ENCODE results near the gene KIAA1328. TPM values are rescaled to one million over a fixed set of nuclear protein-coding genes. Genes with fewer than 3 reads are reported as not detected.

KIAA1328 gene
- total and polyA plus RNA-seq, 9 of the 15 experiments (the other 6 are each of a cell fraction or from before 2014, with no cell fraction given): 4.0 to 8.6 (median 7.4) TPM

DNA sequence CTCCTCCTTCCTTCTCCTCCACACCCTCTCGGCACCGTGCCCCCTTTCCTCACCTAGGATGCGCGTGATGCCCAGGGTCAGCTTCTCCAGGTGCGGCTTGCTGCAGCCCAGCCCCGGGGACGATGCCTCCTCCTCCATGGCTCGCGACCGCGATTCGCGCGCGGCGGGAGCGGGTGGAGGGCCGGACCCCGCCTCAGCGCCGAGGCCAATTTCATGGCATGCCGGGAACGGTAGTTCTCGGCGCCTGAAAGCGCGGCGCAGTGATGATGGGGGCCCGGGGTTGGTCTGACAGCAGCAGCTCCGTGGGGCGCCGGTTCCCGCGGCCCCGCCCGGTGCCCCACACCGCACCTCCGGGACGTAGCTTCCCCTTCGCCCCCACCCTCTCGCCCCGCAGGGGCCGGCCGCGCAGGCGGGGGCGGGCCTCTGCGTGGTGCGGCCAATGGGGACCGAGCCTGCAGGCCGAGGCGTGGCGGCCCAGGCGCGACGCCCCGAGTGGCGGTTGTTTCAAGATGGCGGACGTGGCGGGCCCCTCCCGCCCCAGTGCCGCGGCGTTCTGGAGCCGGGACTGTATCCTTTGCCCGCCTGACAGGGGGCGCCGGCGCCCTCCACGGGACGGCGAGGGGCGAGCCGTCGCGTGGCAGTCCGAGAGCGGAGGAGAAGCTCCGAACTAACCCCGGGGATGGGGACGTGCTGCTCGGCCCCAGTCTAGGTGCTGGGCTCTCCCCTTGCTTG, at the start of gene KIAA1328, which contains the start of gene TPGS2 (continued):
- TF ChIP-seq, protein P1, sequence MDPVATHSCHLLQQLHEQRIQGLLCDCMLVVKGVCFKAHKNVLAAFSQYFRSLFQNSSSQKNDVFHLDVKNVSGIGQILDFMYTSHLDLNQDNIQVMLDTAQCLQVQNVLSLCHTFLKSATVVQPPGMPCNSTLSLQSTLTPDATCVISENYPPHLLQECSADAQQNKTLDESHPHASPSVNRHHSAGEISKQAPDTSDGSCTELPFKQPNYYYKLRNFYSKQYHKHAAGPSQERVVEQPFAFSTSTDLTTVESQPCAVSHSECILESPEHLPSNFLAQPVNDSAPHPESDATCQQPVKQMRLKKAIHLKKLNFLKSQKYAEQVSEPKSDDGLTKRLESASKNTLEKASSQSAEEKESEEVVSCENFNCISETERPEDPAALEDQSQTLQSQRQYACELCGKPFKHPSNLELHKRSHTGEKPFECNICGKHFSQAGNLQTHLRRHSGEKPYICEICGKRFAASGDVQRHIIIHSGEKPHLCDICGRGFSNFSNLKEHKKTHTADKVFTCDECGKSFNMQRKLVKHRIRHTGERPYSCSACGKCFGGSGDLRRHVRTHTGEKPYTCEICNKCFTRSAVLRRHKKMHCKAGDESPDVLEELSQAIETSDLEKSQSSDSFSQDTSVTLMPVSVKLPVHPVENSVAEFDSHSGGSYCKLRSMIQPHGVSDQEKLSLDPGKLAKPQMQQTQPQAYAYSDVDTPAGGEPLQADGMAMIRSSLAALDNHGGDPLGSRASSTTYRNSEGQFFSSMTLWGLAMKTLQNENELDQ (CRISPR knock-in tag; IDR thresholded peaks at IDR 0.05; ENCODE audit: borderline replicate concordance): no peak
- TF ChIP-seq ZBTB2 (IDR thresholded peaks at IDR 0.05): no peak
- TF ChIP-seq HDAC3 (IDR thresholded peaks at IDR 0.05; ENCODE audit: borderline replicate concordance, partially characterized antibody): no peak
- TF ChIP-seq, protein P2, sequence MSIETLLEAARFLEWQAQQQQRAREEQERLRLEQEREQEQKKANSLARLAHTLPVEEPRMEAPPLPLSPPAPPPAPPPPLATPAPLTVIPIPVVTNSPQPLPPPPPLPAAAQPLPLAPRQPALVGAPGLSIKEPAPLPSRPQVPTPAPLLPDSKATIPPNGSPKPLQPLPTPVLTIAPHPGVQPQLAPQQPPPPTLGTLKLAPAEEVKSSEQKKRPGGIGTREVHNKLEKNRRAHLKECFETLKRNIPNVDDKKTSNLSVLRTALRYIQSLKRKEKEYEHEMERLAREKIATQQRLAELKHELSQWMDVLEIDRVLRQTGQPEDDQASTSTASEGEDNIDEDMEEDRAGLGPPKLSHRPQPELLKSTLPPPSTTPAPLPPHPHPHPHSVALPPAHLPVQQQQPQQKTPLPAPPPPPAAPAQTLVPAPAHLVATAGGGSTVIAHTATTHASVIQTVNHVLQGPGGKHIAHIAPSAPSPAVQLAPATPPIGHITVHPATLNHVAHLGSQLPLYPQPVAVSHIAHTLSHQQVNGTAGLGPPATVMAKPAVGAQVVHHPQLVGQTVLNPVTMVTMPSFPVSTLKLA (conservative IDR thresholded peaks at IDR 0.05): peak; percentile 76 to 88
- TF ChIP-seq GABPB1 (CRISPR knock-in tag; IDR thresholded peaks at IDR 0.05): peak; percentile 31; the same call in 1 of the 2 replicates
- TF ChIP-seq, protein P3, sequence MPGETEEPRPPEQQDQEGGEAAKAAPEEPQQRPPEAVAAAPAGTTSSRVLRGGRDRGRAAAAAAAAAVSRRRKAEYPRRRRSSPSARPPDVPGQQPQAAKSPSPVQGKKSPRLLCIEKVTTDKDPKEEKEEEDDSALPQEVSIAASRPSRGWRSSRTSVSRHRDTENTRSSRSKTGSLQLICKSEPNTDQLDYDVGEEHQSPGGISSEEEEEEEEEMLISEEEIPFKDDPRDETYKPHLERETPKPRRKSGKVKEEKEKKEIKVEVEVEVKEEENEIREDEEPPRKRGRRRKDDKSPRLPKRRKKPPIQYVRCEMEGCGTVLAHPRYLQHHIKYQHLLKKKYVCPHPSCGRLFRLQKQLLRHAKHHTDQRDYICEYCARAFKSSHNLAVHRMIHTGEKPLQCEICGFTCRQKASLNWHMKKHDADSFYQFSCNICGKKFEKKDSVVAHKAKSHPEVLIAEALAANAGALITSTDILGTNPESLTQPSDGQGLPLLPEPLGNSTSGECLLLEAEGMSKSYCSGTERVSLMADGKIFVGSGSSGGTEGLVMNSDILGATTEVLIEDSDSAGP (CRISPR knock-in tag; IDR thresholded peaks at IDR 0.05): no peak
- TF ChIP-seq, protein P4, sequence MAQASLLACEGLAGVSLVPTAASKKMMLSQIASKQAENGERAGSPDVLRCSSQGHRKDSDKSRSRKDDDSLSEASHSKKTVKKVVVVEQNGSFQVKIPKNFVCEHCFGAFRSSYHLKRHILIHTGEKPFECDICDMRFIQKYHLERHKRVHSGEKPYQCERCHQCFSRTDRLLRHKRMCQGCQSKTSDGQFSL (CRISPR knock-in tag; IDR thresholded peaks at IDR 0.05): no peak
- TF ChIP-seq, protein P4 (tag; IDR thresholded peaks at IDR 0.05): no peak

Data from K562 (cell line).